ENCODE measurements around the gene ZFYVE16. TPM values are rescaled to one million over a fixed set of nuclear protein-coding genes. Genes with fewer than 3 reads are reported as not detected.

ZFYVE16 gene
- total RNA-seq, 1 donor from 2014 or later, result 56.3 TPM

GRCh38 chr5:80504833-80505232, 97.0 kb downstream of the ZFYVE16 start:
- DNase-seq (ENCODE audit: low spot score), result no peak
- no peaks in the 10 kb centered on the region for H3K4me1 Mint-ChIP-seq (ENCODE audit: low read depth)
- no peaks in the 10 kb centered on the region for H3K27me3 Mint-ChIP-seq (ENCODE audit: low read depth)
- no peak overlapping the region for H3K27ac Mint-ChIP-seq (ENCODE audit: unreplicated experiment)
- no peak overlapping the region for H3K4me3 Mint-ChIP-seq (ENCODE audit: unreplicated experiment)
- H3K36me3 Mint-ChIP-seq (ENCODE audit: low read depth), result peaks cover 4% of the 10 kb centered on the region
- TF ChIP-seq, protein P1, sequence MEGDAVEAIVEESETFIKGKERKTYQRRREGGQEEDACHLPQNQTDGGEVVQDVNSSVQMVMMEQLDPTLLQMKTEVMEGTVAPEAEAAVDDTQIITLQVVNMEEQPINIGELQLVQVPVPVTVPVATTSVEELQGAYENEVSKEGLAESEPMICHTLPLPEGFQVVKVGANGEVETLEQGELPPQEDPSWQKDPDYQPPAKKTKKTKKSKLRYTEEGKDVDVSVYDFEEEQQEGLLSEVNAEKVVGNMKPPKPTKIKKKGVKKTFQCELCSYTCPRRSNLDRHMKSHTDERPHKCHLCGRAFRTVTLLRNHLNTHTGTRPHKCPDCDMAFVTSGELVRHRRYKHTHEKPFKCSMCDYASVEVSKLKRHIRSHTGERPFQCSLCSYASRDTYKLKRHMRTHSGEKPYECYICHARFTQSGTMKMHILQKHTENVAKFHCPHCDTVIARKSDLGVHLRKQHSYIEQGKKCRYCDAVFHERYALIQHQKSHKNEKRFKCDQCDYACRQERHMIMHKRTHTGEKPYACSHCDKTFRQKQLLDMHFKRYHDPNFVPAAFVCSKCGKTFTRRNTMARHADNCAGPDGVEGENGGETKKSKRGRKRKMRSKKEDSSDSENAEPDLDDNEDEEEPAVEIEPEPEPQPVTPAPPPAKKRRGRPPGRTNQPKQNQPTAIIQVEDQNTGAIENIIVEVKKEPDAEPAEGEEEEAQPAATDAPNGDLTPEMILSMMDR (IDR thresholded peaks at IDR 0.05), result no peak
- peaks cover 3% of the 10 kb centered on the region for H3K9me3 Mint-ChIP-seq (ENCODE audit: low read depth)

- DNase-seq (ENCODE audit: low spot score), result no peak
- no peaks in the 10 kb centered on the region for H3K4me1 Mint-ChIP-seq (ENCODE audit: low read depth)
- H3K9me3 Mint-ChIP-seq (ENCODE audit: low read depth), result no peaks in the 10 kb centered on the region
Measured at GRCh38 chr5:80507663-80508062, 99.8 kb downstream of the ZFYVE16 start.

DNA sequence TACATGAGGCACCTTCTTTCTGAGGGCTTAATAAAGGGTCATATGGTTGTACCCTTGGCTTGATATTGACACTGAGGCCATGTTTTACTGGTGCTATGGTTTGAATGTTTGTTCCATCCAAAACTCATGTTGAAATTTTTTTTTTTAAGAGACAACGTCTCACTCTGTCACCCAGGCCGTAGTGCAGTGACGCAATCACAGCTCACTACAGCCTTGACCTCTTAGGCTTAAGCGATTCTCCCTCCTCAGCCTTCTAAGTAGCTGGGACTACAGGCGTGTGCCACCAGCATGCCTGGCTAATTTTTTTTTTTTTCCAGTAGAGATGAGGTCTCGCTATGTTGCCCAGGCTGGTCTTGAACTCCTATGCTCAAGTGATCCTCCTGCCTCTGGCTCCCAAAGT, 101.0 kb downstream of the ZFYVE16 start:
- Mint-ChIP-seq H3K4me3 (ENCODE audit: unreplicated experiment) (no peak overlapping the region), H3K4me1 (ENCODE audit: low read depth) (no peaks in the 10 kb centered on the region), H3K9me3 (ENCODE audit: low read depth) (no peaks in the 10 kb centered on the region), H3K27me3 (ENCODE audit: low read depth) (no peaks in the 10 kb centered on the region), H3K27ac (ENCODE audit: unreplicated experiment) (no peak overlapping the region), H3K36me3 (ENCODE audit: low read depth) (peaks cover 13% of the 10 kb centered on the region)
- DNase-seq (ENCODE audit: low spot score), result no peak
- TF ChIP-seq, protein P1 (IDR thresholded peaks at IDR 0.05), result no peak

More at GRCh38 chr5:80507663-80508062, 99.8 kb downstream of the ZFYVE16 start:
- H3K4me3 Mint-ChIP-seq (ENCODE audit: unreplicated experiment), result no peak overlapping the region
- TF ChIP-seq, protein P1 (IDR thresholded peaks at IDR 0.05), result no peak
- no peak overlapping the region for H3K27ac Mint-ChIP-seq (ENCODE audit: unreplicated experiment)
- H3K36me3 Mint-ChIP-seq (ENCODE audit: low read depth), result peaks cover 8% of the 10 kb centered on the region
- H3K27me3 Mint-ChIP-seq (ENCODE audit: low read depth), result no peaks in the 10 kb centered on the region

DNA sequence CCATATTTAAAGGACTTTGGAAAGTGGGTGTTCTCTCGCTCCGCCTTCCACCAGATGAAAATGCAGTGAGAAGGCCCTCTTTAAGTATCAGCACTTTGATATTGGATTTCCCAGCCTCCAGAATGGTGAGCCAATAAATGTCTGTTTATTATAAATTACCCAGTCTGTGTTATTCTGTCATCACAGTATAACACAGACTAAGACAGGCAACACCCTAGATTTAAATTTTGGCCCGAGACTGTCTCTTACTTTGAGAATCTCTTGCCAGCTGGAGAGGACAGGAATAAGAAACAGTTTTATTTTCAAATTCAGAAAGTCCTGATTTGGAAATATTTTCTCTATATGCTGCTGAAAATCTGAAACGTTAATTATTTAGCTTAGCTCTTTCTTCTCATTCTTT, 101.5 kb downstream of the ZFYVE16 start:
- Mint-ChIP-seq H3K36me3 (ENCODE audit: low read depth) (peaks cover 13% of the 10 kb centered on the region), H3K4me1 (ENCODE audit: low read depth) (no peaks in the 10 kb centered on the region), H3K9me3 (ENCODE audit: low read depth) (no peaks in the 10 kb centered on the region), H3K27me3 (ENCODE audit: low read depth) (no peaks in the 10 kb centered on the region), H3K4me3 (ENCODE audit: unreplicated experiment) (no peak overlapping the region), H3K27ac (ENCODE audit: unreplicated experiment) (no peak overlapping the region)
- TF ChIP-seq, protein P1 (IDR thresholded peaks at IDR 0.05), result no peak
- no peak for DNase-seq (ENCODE audit: low spot score)

DNA sequence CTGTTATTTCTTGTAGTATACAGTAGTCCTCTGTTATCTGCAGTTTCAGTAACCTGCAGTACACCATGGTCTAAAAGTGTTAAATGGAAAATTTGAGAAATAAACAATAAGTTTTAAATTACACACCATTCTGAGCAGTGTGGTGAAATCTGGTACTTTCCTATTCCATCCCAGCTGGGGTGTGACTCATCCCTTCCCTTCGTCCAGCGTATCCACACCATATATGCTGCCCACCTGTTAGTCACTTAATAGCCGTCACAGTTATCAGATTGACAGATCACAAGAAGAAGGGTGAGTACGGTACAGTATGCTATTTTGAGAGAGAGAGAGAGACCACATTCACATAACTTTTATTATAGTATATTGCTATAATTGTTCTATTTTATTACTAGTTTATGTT, 109.0 kb downstream of the ZFYVE16 start:
- Mint-ChIP-seq H3K4me1 (ENCODE audit: low read depth) (peaks cover 4% of the 10 kb centered on the region), H3K27me3 (ENCODE audit: low read depth) (no peaks in the 10 kb centered on the region), H3K9me3 (ENCODE audit: low read depth) (no peaks in the 10 kb centered on the region), H3K36me3 (ENCODE audit: low read depth) (peaks cover 11% of the 10 kb centered on the region), H3K4me3 (ENCODE audit: unreplicated experiment) (no peak overlapping the region), H3K27ac (ENCODE audit: unreplicated experiment) (no peak overlapping the region)
- TF ChIP-seq, protein P1 (IDR thresholded peaks at IDR 0.05), result no peak
- DNase-seq (ENCODE audit: low spot score), result no peak

Other genes with a start within 250 kb of the ZFYVE16 start
- gene SERINC5, start 152.0 kb upstream of the ZFYVE16 start, total RNA-seq, result 39.3 to 41.5 TPM (median 39.9 TPM) in 3 replicates
- not detected in 3 replicates for gene SPZ1, start 88.1 kb upstream of the ZFYVE16 start, total RNA-seq
- 5.7 to 7.1 TPM (median 7.1 TPM) in 3 replicates for gene FAM151B, start 80.0 kb downstream of the ZFYVE16 start, total RNA-seq
- not detected in 3 replicates for gene ANKRD34B, start 162.2 kb downstream of the ZFYVE16 start, total RNA-seq
- 11.6 to 16.1 TPM (median 11.9 TPM) in 3 replicates for gene MSH3, start 246.6 kb downstream of the ZFYVE16 start, total RNA-seq
- gene DHFR, start 246.9 kb downstream of the ZFYVE16 start, total RNA-seq, result 13.4 to 41.2 TPM (median 14.1 TPM) in 3 replicates

Measured in chondrocyte (in vitro differentiated cells).